H1 (cell line): ENCODE results near the gene BCAS3. TPM values are rescaled to one million over a fixed set of nuclear protein-coding genes. Genes with fewer than 3 reads are reported as not detected.

Experiments used
- CREB1 ChIP-seq: IDR thresholded peaks from 2 replicates; pipeline ENCODE4 v1.6.1; 2012; ENCODE audit warnings: inconsistent platforms
- KDM4A ChIP-seq: IDR thresholded peaks from one replicate; pipeline ENCODE4 v1.7.1; 2012; ENCODE audit warnings: low read depth, mild to moderate bottlenecking, moderate library complexity, low read length, inconsistent platforms; ENCODE audit not compliant: severe bottlenecking
- SP1 ChIP-seq: IDR thresholded peaks from 2 replicates; pipeline ENCODE4 v1.6.1; 2011; ENCODE audit warnings: low read depth, low read length
- SRF ChIP-seq: IDR thresholded peaks from 2 replicates; pipeline ENCODE4 v1.6.1; 2011; ENCODE audit warnings: mild to moderate bottlenecking, low read depth, low read length, moderate library complexity
- TCF12 ChIP-seq: IDR thresholded peaks from 2 replicates; pipeline ENCODE4 v1.6.1; 2011; ENCODE audit warnings: low read depth, mild to moderate bottlenecking, low read length
- TEAD4 ChIP-seq: IDR thresholded peaks from 2 replicates; pipeline ENCODE4 v1.6.1; 2012; ENCODE audit warnings: low read depth, low read length, inconsistent platforms, mixed read lengths
- polyA plus RNA-seq, 7 experiments: library from polyadenylated mRNA; depleted of rRNA in 3 of 7; stranded (reverse) in 5 of 7; unstranded in 2 of 7; fragments of >200 nt in 5 of 7; fragments of 200-250 nt in 2 of 7; gene quantifications; 1 replicate in 5 of 7; 2 replicates in 1 of 7; 4 replicates in 1 of 7; pipeline versions ENCODE4 v1.2.1 to v1.2.3, GENCODE V29; 2011 to 2013; ENCODE audit warnings: missing spikeins in 2 of 7, mixed read lengths in 2 of 7
- total RNA-seq: library from RNA; stranded (reverse); fragmentation: NEBNext Ultra II Directional; extraction: Animal tissue kit (Norgen Biotek cat#: 25700); gene quantifications from 2 replicates; pipeline ENCODE4 v1.2.1, GENCODE V29; 2021
- TF ChIP-seq, protein P1 (sequence below): fragments of 300-600 bp; sonication (generic); IDR thresholded peaks from 2 replicates; pipeline ENCODE4 v1.7.1; 2012; ENCODE audit warnings: low read length, moderate library complexity, mild to moderate bottlenecking, inconsistent platforms; ENCODE audit not compliant: insufficient replicate concordance

Gene BCAS3
- total and polyA plus RNA-seq, 2 of the 8 experiments (the other 6 are each of a cell fraction or from before 2014, with no cell fraction given): 9.9 to 13.3 TPM

DNA sequence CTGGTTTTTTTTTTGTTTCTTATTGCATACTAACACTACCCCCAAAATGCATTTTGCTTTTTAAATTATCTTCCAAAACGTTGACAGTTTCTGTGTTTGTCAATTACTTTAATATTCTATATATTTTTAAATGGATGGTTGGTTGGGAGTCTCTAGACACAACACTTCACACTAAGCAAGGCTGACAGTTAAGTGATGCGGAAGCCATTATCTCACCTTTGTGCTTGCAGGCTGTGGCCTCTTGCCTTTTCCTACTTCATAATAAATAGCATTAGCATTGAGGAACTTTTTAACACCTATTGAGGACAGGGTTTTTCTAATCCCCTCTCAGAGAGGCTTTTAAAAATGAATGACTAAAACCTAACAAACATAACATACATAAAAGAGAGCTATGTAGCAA, 441.2 kb downstream of the BCAS3 start (continued):
- TF ChIP-seq, protein P1, sequence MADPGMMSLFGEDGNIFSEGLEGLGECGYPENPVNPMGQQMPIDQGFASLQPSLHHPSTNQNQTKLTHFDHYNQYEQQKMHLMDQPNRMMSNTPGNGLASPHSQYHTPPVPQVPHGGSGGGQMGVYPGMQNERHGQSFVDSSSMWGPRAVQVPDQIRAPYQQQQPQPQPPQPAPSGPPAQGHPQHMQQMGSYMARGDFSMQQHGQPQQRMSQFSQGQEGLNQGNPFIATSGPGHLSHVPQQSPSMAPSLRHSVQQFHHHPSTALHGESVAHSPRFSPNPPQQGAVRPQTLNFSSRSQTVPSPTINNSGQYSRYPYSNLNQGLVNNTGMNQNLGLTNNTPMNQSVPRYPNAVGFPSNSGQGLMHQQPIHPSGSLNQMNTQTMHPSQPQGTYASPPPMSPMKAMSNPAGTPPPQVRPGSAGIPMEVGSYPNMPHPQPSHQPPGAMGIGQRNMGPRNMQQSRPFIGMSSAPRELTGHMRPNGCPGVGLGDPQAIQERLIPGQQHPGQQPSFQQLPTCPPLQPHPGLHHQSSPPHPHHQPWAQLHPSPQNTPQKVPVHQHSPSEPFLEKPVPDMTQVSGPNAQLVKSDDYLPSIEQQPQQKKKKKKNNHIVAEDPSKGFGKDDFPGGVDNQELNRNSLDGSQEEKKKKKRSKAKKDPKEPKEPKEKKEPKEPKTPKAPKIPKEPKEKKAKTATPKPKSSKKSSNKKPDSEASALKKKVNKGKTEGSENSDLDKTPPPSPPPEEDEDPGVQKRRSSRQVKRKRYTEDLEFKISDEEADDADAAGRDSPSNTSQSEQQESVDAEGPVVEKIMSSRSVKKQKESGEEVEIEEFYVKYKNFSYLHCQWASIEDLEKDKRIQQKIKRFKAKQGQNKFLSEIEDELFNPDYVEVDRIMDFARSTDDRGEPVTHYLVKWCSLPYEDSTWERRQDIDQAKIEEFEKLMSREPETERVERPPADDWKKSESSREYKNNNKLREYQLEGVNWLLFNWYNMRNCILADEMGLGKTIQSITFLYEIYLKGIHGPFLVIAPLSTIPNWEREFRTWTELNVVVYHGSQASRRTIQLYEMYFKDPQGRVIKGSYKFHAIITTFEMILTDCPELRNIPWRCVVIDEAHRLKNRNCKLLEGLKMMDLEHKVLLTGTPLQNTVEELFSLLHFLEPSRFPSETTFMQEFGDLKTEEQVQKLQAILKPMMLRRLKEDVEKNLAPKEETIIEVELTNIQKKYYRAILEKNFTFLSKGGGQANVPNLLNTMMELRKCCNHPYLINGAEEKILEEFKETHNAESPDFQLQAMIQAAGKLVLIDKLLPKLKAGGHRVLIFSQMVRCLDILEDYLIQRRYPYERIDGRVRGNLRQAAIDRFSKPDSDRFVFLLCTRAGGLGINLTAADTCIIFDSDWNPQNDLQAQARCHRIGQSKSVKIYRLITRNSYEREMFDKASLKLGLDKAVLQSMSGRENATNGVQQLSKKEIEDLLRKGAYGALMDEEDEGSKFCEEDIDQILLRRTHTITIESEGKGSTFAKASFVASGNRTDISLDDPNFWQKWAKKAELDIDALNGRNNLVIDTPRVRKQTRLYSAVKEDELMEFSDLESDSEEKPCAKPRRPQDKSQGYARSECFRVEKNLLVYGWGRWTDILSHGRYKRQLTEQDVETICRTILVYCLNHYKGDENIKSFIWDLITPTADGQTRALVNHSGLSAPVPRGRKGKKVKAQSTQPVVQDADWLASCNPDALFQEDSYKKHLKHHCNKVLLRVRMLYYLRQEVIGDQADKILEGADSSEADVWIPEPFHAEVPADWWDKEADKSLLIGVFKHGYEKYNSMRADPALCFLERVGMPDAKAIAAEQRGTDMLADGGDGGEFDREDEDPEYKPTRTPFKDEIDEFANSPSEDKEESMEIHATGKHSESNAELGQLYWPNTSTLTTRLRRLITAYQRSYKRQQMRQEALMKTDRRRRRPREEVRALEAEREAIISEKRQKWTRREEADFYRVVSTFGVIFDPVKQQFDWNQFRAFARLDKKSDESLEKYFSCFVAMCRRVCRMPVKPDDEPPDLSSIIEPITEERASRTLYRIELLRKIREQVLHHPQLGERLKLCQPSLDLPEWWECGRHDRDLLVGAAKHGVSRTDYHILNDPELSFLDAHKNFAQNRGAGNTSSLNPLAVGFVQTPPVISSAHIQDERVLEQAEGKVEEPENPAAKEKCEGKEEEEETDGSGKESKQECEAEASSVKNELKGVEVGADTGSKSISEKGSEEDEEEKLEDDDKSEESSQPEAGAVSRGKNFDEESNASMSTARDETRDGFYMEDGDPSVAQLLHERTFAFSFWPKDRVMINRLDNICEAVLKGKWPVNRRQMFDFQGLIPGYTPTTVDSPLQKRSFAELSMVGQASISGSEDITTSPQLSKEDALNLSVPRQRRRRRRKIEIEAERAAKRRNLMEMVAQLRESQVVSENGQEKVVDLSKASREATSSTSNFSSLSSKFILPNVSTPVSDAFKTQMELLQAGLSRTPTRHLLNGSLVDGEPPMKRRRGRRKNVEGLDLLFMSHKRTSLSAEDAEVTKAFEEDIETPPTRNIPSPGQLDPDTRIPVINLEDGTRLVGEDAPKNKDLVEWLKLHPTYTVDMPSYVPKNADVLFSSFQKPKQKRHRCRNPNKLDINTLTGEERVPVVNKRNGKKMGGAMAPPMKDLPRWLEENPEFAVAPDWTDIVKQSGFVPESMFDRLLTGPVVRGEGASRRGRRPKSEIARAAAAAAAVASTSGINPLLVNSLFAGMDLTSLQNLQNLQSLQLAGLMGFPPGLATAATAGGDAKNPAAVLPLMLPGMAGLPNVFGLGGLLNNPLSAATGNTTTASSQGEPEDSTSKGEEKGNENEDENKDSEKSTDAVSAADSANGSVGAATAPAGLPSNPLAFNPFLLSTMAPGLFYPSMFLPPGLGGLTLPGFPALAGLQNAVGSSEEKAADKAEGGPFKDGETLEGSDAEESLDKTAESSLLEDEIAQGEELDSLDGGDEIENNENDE: no peak
- TF ChIP-seq SRF (no peak), SP1 (no peak), KDM4A (no peak), TCF12 (no peak), TEAD4 (no peak), CREB1 (no peak)
